Stimulated activated CD4-positive, alpha-beta T cell treated with anti-CD3 and anti-CD28 coated beads, Interleukin-2, amount 100 ng/mL, for 4 hours (primary cell): ENCODE data around the gene MEGF10.

Source experiments
- DNase-seq: peaks from one replicate; pipeline ENCODE4 v3.0.0-alpha.2; 2020; ENCODE audit warnings: low read depth

Gene MEGF10

GRCh38 chr5:127441799-127442484 is 151.3 kb downstream of the MEGF10 start:
- DNase-seq = no peak

DNA sequence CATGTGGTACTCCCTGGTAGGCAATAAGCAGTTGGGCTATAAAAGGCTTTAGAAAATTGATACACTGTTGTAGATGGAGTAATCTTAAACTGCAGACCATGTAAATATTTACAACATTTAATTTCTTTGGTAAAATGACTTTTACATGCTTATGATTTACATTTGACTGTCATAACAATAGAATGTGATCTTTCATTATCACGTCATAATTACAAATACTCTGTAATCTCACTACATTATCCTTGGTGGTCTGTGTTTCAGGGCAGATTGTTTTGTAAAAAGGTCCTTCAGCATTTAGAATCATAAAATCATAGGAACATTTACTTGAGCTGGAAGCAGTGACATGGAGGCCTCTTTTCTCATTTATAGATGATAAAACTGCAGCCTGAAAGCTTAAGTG is 153.6 kb downstream of the MEGF10 start:
- no peak for DNase-seq

GRCh38 chr5:127445328-127445727 is 154.7 kb downstream of the MEGF10 start:
- no peak for DNase-seq

DNA sequence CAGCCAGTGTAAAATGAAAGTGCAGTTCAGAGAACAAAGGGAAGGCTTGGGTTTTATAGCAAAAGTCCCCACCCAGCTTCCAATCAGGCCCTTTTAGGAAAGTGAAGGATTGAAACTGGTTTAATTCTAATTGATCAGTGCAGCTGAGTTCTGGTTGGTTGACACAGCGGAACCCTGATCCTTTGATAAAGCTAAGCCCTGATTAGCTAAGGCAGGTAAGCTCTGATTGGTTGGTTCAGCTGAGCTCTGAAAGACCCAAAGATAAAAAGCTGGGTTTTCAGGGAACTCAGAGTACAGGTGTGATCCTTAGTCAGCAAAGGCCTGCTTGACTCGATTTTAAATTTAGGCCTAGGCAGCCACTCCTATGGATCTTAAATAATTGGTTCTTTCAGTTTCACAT is 156.0 kb downstream of the MEGF10 start:
- no peak for DNase-seq

DNA sequence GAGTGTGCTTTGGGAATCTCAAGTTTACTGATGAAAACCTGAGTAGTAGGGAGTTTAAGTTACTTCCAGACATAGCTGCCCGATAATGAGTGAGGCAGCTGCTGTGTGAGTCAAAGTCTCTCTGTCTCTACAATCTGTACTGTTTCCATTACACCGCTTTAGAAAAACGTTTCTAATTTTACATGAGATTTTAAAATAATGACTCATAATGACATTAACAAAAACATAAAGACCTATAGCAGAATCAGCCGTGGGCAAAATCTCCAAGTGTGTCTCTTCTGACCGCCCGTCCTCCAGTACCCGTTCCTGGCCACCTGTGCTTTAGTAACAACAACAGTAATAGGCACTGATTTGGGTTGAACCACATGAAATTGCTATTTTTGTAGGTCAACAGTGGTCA is 157.2 kb downstream of the MEGF10 start:
- no peak for DNase-seq

- no peak for DNase-seq
Measured at GRCh38 chr5:127450046-127450445, 159.4 kb downstream of the MEGF10 start.

- DNase-seq = no peak
Measured at GRCh38 chr5:127451096-127451495, 160.5 kb downstream of the MEGF10 start.

DNA sequence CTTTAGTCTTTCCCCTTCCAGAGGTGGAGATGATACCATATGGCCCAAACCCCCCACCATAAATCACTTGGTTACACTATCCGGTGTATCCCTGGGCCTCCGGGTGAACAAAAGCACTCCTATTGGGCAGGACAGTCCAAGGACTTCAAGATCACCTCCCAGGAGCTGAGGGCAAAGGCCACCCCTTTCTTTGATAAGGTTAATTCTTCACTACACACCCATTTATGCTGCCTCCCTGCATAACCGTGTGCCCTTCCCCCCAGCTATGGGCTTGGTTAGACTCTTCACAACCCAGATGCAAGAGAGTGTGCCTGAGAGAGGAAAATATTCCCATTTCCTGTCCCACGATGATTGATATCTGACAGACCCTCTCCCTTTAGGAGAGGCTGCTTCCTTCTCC is 162.0 kb downstream of the MEGF10 start:
- DNase-seq = no peak

- DNase-seq = no peak
Measured at GRCh38 chr5:127471211-127471610, 180.6 kb downstream of the MEGF10 start.

DNA sequence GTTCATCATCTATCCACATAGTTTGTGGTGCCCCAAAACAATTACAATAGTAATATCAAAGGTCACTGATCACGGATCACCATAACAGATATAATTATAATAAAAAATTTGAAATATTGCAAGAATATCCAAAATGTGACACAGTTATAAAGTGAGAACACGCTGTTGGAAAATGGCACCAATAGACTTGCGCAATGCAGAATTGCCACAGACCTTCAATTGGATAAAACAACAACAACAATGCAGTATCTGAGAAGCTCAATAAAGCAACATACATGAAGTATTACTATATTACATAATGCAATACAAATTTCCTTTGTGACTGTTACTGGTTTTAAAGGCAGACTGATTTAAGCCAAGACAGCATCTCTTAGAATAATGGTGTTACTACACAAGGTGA is 182.1 kb downstream of the MEGF10 start:
- DNase-seq = no peak

- DNase-seq = no peak
Measured at GRCh38 chr5:127486471-127486870, 195.9 kb downstream of the MEGF10 start.

GRCh38 chr5:127492854-127493738 is 202.5 kb downstream of the MEGF10 start:
- no peak for DNase-seq

DNA sequence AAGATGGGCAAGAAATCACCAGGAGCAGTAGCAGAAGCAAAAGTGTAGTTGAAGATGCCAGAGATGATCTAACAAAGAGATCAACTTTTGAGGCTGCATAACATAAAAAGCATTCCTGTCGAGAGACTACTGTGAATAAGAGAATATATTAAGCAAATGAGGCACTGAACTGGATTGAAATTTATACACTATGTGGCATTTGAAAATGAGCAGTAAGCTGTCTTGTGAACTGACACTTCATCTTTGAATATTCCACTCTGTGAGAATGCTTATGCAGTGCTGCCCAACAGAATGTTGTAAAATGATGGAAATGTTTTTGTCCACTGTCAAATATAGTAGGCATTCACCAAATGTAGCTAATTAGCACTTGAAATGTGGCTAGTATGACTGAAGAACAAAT is 208.0 kb downstream of the MEGF10 start:
- no peak for DNase-seq

DNA sequence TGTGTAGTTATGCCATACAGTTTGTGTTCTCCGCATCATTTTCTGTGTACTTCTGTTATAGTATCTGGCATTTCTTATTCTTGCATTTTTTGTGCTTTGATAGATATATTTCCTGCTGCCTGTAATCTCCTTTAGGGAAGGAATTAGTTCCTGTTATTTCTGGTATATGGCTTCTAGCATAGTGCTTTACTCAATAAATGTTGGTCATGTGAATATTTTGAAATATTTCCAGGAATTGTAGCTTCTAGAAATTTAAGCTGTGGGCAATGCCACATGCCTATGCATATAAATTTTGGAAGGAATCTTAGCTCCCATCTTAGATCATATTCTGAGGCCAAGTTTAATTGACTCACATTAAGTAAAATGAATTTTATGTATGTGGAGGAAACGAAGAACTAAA is 215.3 kb downstream of the MEGF10 start:
- DNase-seq = no peak

GRCh38 chr5:127506616-127507015 is 216.0 kb downstream of the MEGF10 start:
- no peak for DNase-seq

DNA sequence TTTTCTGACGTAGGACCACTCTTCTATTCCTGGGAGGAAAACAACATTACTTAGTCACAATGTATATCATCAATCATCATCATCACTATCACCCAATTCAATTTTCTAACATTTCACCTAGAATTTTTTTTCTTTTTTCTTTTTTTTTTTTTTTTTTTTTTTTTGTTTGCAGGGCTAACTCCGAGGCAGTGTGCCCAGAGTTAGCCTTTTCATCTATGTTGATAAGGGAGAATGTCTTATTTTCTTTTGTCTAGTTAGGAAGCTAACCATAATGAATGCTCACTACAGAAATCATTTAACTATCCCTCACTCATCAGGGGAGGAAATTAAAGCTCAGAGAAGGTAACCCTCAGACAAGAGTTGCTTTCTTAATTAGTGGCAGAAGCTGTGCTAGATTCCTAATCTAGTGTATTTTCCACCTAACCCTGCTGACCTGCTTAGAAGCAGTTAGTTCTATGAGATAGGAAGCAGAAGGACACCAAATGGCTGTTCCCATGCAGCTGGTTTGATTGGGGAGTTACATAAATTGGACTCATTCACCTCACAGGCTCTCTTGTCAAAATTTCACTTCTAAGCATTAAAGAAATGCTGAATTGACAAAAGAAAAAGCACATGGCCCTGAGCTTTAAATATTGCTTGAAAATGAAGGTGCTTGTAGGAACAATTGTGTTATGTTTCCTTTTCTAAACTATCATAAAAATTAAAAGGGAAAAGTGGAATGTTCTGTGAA is 218.2 kb downstream of the MEGF10 start:
- no peak for DNase-seq
